GM12878 (cell line): ENCODE measurements around the gene MYOZ2. TPM values are rescaled to one million over a fixed set of nuclear protein-coding genes. Genes with fewer than 3 reads are reported as not detected.

ENCODE experiments used
- ATAC-seq: fragments of 200-7000 bp; cut with Tn5 transposase; 3 replicates; pipeline ENCODE4 v1.9.1; 2020; ENCODE audit warnings: mild to moderate bottlenecking, moderate library complexity
- BruUV-seq: library from RNA; stranded (reverse); fragments of 400-500 nt; replicated peaks from 2 replicates; lab custom pipeline; 2021; lab: Mats Ljungman, UMichigan
- CTCF ChIA-PET: fragments of 300-600 bp; sonication (Branson Sonifier 250); formaldehyde crosslinking; extraction: SDS; loops from one replicate; lab custom pipeline; 2021; ENCODE audit warnings: inconsistent platforms; lab: Yijun Ruan, JAX
- POLR2A ChIA-PET: fragments of 350-600 bp; formaldehyde crosslinking; extraction: SDS; loops from one replicate; lab custom pipeline; 2021; ENCODE audit warnings: inconsistent platforms; lab: Charles Lee
- RAD21 ChIA-PET: fragments of 300-600 bp; sonication (Branson Sonifier 250); formaldehyde crosslinking; loops from one replicate; lab custom pipeline; 2023; ENCODE audit warnings: antibody characterized with exemption; ENCODE audit not compliant: unreplicated experiment; lab: Charles Lee
- SMC1A ChIA-PET: fragments of 300-600 bp; sonication (Branson Sonifier 250); formaldehyde crosslinking; loops from one replicate; lab custom pipeline; 2023; ENCODE audit not compliant: unreplicated experiment, uncharacterized antibody; lab: Charles Lee
- DNase-seq: peaks from one replicate; pipeline ENCODE4 v3.0.0-alpha.2; 2011; ENCODE audit warnings: low read depth, low spot score
- FAIRE-seq: peaks from 3 replicates; lab custom pipeline; 2011; peaks lifted over from hg19 to GRCh38; lab: Jason Lieb, UNC
- H2AFZ ChIP-seq: 2 replicates; pipeline ENCODE4 v1.6.0; 2011; ENCODE audit warnings: low read depth, low read length, control low read depth; ENCODE audit not compliant: control insufficient read depth
- H3K27ac ChIP-seq: 2 replicates; pipeline ENCODE4 v1.5.1; 2011; ENCODE audit warnings: control low read depth; ENCODE audit not compliant: control insufficient read depth, insufficient read depth
- H3K27me3 ChIP-seq, 2 experiments: replicated peaks in 1 of 2; 2 replicates each; pipeline versions ENCODE4 v1.6.0 to v1.6.1; 2011; ENCODE audit warnings: low read length in 1 of 2; ENCODE audit not compliant: control insufficient read depth in 2 of 2, insufficient read depth in 2 of 2
- H3K36me3 ChIP-seq, 2 experiments: 2 replicates each; pipeline ENCODE4 v1.5.1; 2011; ENCODE audit warnings: low read length in 1 of 2; ENCODE audit not compliant: control insufficient read depth in 2 of 2, insufficient read depth in 2 of 2
- H3K4me1 ChIP-seq: 2 replicates; pipeline ENCODE4 v1.6.1; 2011; ENCODE audit warnings: mild to moderate bottlenecking, low read length, moderate library complexity, mixed read lengths; ENCODE audit not compliant: control insufficient read depth, insufficient read depth
- H3K4me2 ChIP-seq: 2 replicates; pipeline ENCODE4 v1.6.0; 2011; ENCODE audit warnings: control low read depth; ENCODE audit not compliant: control insufficient read depth, insufficient read depth
- H3K4me3 ChIP-seq: fragments of 200-600 bp; sonication (generic); 2 replicates; pipeline ENCODE4 v1.5.1; 2016
- H3K79me2 ChIP-seq: 2 replicates; pipeline ENCODE4 v1.6.0; 2011; ENCODE audit warnings: low read length; ENCODE audit not compliant: control insufficient read depth, insufficient read depth
- H3K9ac ChIP-seq: 2 replicates; pipeline ENCODE4 v1.8.0; 2011; ENCODE audit warnings: low read length, control low read depth, mixed read lengths; ENCODE audit not compliant: control insufficient read depth, insufficient read depth
- H3K9me3 ChIP-seq: replicated peaks from 3 replicates; pipeline ENCODE4 v1.5.1; 2011; ENCODE audit warnings: mild to moderate bottlenecking, low read length; ENCODE audit not compliant: control insufficient read depth, insufficient read depth
- H4K20me1 ChIP-seq: 2 replicates; pipeline ENCODE4 v1.6.0; 2011; ENCODE audit not compliant: control insufficient read depth, insufficient read depth
- CBFB ChIP-seq: IDR thresholded peaks from 2 replicates; pipeline ENCODE4 v1.6.1; 2016; ENCODE audit warnings: antibody characterized with exemption, low read depth
- CREB1 ChIP-seq: IDR thresholded peaks from 2 replicates; pipeline ENCODE4 v1.6.1; 2012; ENCODE audit warnings: low read depth, mild to moderate bottlenecking, inconsistent platforms
- FOXM1 ChIP-seq: IDR thresholded peaks from 2 replicates; pipeline ENCODE4 v1.6.1; 2012; ENCODE audit warnings: low read depth, mild to moderate bottlenecking, inconsistent platforms, low read length, moderate library complexity
- JUND ChIP-seq: IDR thresholded peaks from 2 replicates; pipeline ENCODE4 v1.6.1; 2012; ENCODE audit warnings: low read depth, mild to moderate bottlenecking, low read length, improper control_type of control experiment, moderate library complexity
- KDM1A ChIP-seq: fragments of 200-600 bp; sonication (generic); IDR thresholded peaks from 2 replicates; pipeline ENCODE4 v1.6.1; 2016; ENCODE audit warnings: borderline replicate concordance
- MYB ChIP-seq: fragments of 150-350 bp; IDR thresholded peaks from 2 replicates; pipeline ENCODE4 v1.6.1; 2014; ENCODE audit warnings: mild to moderate bottlenecking, low read depth, low read length, borderline replicate concordance
- NRF1 ChIP-seq: conservative IDR thresholded peaks from 2 replicates; pipeline ENCODE4 v1.6.1; 2011; ENCODE audit warnings: mild to moderate bottlenecking, low read depth, low read length, improper control_type of control experiment
- PML ChIP-seq: IDR thresholded peaks from 2 replicates; pipeline ENCODE4 v1.6.1; 2012; ENCODE audit warnings: low read length, inconsistent platforms
- RCOR1 ChIP-seq: conservative IDR thresholded peaks from 2 replicates; pipeline ENCODE4 v1.6.1; 2012; ENCODE audit warnings: low read depth, low read length, improper control_type of control experiment
- SIN3A ChIP-seq: IDR thresholded peaks from 2 replicates; pipeline ENCODE4 v1.6.1; 2012; ENCODE audit warnings: low read depth, low read length, improper control_type of control experiment
- SUPT20H ChIP-seq: IDR thresholded peaks from 2 replicates; pipeline ENCODE4 v1.6.1; 2011; ENCODE audit warnings: low read depth, mild to moderate bottlenecking, low read length, moderate library complexity, borderline replicate concordance; ENCODE audit not compliant: control insufficient read depth
- ZBED1 ChIP-seq: IDR thresholded peaks from 2 replicates; pipeline ENCODE4 v1.6.1; 2016; ENCODE audit warnings: borderline replicate concordance
- ZBTB33 ChIP-seq: fragments of 450-650 bp; IDR thresholded peaks from 2 replicates; pipeline ENCODE4 v1.6.1; 2017; ENCODE audit warnings: mild to moderate bottlenecking
- ZNF274 ChIP-seq: IDR thresholded peaks from one replicate; pipeline ENCODE4 v1.8.0; 2011; ENCODE audit not compliant: insufficient read length, insufficient read depth
- WGBS: methylation state at CpG from one replicate; pipeline ENCODE4 v1.1.6; 2016; ENCODE audit warnings: low lambda C conversion rate; ENCODE audit not compliant: insufficient replicate concordance, insufficient coverage; ENCODE audit errors: missing lambda C conversion rate; 5-methylcytosine and 5-hydroxymethylcytosine counted together
- in situ Hi-C: fragments of 300-500 bp; cut with MboI; formaldehyde crosslinking; loops from 9 replicates; pipeline ENCODE4 v1.14.3; 2018; ENCODE audit warnings: mixed read lengths
- intact Hi-C: fragments of 100-400 bp; cut with micrococcal nuclease; formaldehyde crosslinking; loops from one replicate; pipeline ENCODE4 v1.14.2; 2022; ENCODE audit not compliant: unreplicated experiment
- polyA plus RNA-seq, 11 experiments: library from polyadenylated mRNA; depleted of rRNA in 4 of 11; unstranded in 6 of 11; stranded (reverse) in 5 of 11; fragments of >200 nt; fragmentation: Nextera tagmentation in 4 of 11; fragmentation: Illumina TruSeq in 1 of 11; extraction: Ambion mirVana in 4 of 11; extraction: Trizol in 1 of 11; gene quantifications; 1 replicate in 1 of 11; 2 replicates in 10 of 11; pipeline versions ENCODE4 v1.2.1 to v1.2.3, GENCODE V29; 2011 to 2016; ENCODE audit warnings: inconsistent platforms in 2 of 11, missing spikeins in 2 of 11, low read depth in 1 of 11
- total RNA-seq, 4 experiments: library from RNA; depleted of rRNA in 3 of 4; stranded (reverse); fragments of >200 nt in 3 of 4; fragmentation: Illumina TruSeq in 1 of 4; extraction: Trizol in 1 of 4; gene quantifications; 2 replicates each; pipeline versions ENCODE4 v1.2.1 to v1.2.3, GENCODE V29; 2013 to 2021
- TF ChIP-seq, protein P1 (sequence below): IDR thresholded peaks from 2 replicates; pipeline ENCODE4 v1.6.1; 2011; ENCODE audit warnings: low read depth, low read length, improper control_type of control experiment, borderline replicate concordance

MYOZ2 gene
- total and polyA plus RNA-seq, 10 of the 15 experiments (the other 5 are each of a cell fraction or from before 2014, with no cell fraction given) = not detected

- SMC1A ChIA-PET = no interaction called here
- no peak for TF ChIP-seq JUND
- no peak for TF ChIP-seq FOXM1
- TF ChIP-seq NRF1 = no peak
- TF ChIP-seq MYB = no peak
- TF ChIP-seq ZBTB33 = no peak
- TF ChIP-seq CREB1 = no peak
- no peak for TF ChIP-seq SIN3A
- no peaks in the 10 kb centered on the region for H4K20me1 ChIP-seq
- in situ Hi-C loops = no loop called here
- no peaks in the 10 kb centered on the region for H3K79me2 ChIP-seq
- FAIRE-seq (no peak), DNase-seq (no peak), ATAC-seq (no peak)
- H3K4me1 ChIP-seq = peaks cover 3% of the 10 kb centered on the region; the same call in 1 of the 2 replicates
- H3K36me3 ChIP-seq = no peaks in the 10 kb centered on the region
- RAD21 ChIA-PET = no interaction called here
- intact Hi-C loops = no loop called here
- no peaks in the 10 kb centered on the region for H3K9me3 ChIP-seq
- POLR2A ChIA-PET = no interaction called here
- no peak overlapping the region for H3K9ac ChIP-seq
- H3K27ac ChIP-seq = no peak overlapping the region
- no peak overlapping the region for H2AFZ ChIP-seq
- 100% methylated on average over 1 of the region's 1 CpG for WGBS
- H3K4me2 ChIP-seq = no peak overlapping the region
- CTCF ChIA-PET = no interaction called here
- no TSS peak for BruUV-seq
- H3K4me3 ChIP-seq = no peak overlapping the region
- no peaks in the 10 kb centered on the region for H3K27me3 ChIP-seq
These were observed 96.7 kb downstream of the MYOZ2 start for GRCh38 chr4:119232286-119232685.

DNA sequence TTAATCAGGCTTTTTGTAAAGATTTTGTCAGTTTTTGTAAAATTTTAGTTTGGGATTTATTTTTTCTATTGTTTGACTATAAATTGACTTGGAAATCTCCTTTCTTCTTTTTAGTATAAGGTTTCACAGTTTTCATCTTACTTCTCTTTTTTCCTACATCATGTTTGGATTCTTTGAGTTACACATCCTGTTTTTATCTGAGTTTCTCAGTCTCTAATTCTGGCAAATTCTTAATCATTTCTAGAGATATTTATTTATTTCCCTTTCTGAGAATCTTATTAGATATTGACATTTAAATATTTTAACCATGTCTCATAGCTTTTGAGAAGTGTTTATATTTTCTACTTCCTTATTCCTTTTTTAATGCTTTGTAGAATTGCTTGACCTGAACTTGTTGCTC is 97.6 kb downstream of the MYOZ2 start:
- in situ Hi-C loops (no loop called here), intact Hi-C loops (no loop called here)
- RAD21 ChIA-PET = no interaction called here
- SMC1A ChIA-PET = no interaction called here
- Histone ChIP-seq H4K20me1 (no peaks in the 10 kb centered on the region), H3K27ac (no peak overlapping the region), H2AFZ (no peak overlapping the region), H3K4me3 (no peak overlapping the region), H3K27me3 (no peaks in the 10 kb centered on the region), H3K4me2 (no peak overlapping the region), H3K4me1 (peaks cover 8% of the 10 kb centered on the region; the same call in 1 of the 2 replicates), H3K9ac (no peak overlapping the region), H3K79me2 (no peaks in the 10 kb centered on the region), H3K9me3 (no peaks in the 10 kb centered on the region), H3K36me3 (no peaks in the 10 kb centered on the region)
- FAIRE-seq = no peak
- CTCF ChIA-PET = no interaction called here
- no peak for DNase-seq
- BruUV-seq = no TSS peak
- no peak for ATAC-seq
- POLR2A ChIA-PET = no interaction called here
- TF ChIP-seq CREB1 (no peak), KDM1A (no peak), SUPT20H (no peak), RCOR1 (no peak), ZNF274 (no peak), PML (no peak), CBFB (no peak), ZBED1 (no peak)
- TF ChIP-seq, protein P1, sequence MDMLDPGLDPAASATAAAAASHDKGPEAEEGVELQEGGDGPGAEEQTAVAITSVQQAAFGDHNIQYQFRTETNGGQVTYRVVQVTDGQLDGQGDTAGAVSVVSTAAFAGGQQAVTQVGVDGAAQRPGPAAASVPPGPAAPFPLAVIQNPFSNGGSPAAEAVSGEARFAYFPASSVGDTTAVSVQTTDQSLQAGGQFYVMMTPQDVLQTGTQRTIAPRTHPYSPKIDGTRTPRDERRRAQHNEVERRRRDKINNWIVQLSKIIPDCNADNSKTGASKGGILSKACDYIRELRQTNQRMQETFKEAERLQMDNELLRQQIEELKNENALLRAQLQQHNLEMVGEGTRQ = no peak
